Effector memory CD4-positive, alpha-beta T cell (primary cell): ENCODE measurements around the gene DCAF16.

Experiments used
- DNase-seq, 3 donors: peaks; one replicate each; pipeline ENCODE4 v3.0.0-alpha.2; 2020
- H3K27ac ChIP-seq: 2 replicates; pipeline ENCODE4 v1.7.0; 2013; ENCODE audit warnings: mild to moderate bottlenecking, low read length, moderate library complexity; ENCODE audit not compliant: insufficient read depth, poor library complexity, severe bottlenecking
- H3K27me3 ChIP-seq: replicated peaks from 2 replicates; pipeline ENCODE4 v1.7.0; 2013; ENCODE audit warnings: mild to moderate bottlenecking, low read length; ENCODE audit not compliant: insufficient read depth, control insufficient read depth, poor library complexity, severe bottlenecking
- H3K36me3 ChIP-seq: 2 replicates; pipeline ENCODE4 v1.7.0; 2013; ENCODE audit warnings: mild to moderate bottlenecking, low read length, moderate library complexity; ENCODE audit not compliant: control insufficient read depth, insufficient read depth
- H3K4me1 ChIP-seq: 2 replicates; pipeline ENCODE4 v1.7.0; 2013; ENCODE audit warnings: low read length, mild to moderate bottlenecking; ENCODE audit not compliant: control insufficient read depth, insufficient read depth, poor library complexity, severe bottlenecking
- H3K4me3 ChIP-seq: 2 replicates; pipeline ENCODE4 v1.7.0; 2013; ENCODE audit warnings: low read length, low read depth, mild to moderate bottlenecking; ENCODE audit not compliant: insufficient read depth, poor library complexity, severe bottlenecking
- H3K9me3 ChIP-seq: 2 replicates; pipeline ENCODE4 v1.7.0; 2013; ENCODE audit warnings: mild to moderate bottlenecking, low read length, moderate library complexity; ENCODE audit not compliant: control insufficient read depth

Gene DCAF16

GRCh38 chr4:17787315-17787714, 23.2 kb downstream of the DCAF16 start:
- DNase-seq, result no peak
- Histone ChIP-seq H3K27me3 (no peaks in the 10 kb centered on the region), H3K4me3 (no peak overlapping the region), H3K4me1 (no peaks in the 10 kb centered on the region), H3K27ac (no peak overlapping the region), H3K36me3 (no peaks in the 10 kb centered on the region), H3K9me3 (no peaks in the 10 kb centered on the region)

DNA sequence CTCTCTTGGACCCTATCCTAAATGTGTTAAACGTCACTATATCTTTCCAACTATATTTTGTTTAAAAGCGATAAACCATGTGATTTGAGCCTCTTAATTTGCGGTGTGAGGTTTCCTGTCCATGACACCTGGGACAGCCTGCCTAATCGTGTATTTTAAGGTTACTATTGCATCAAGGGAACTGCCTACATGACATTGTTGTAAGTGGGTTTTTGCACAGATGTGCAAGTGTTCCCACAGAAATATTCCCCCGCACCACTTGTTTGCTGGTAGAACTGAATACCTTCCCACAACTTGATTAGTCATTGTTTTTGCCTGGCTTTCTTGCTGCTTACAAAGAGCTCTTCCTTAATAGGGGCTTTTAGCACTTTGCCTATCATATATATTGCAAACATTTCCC, 24.0 kb downstream of the DCAF16 start:
- Histone ChIP-seq H3K27ac (no peak overlapping the region), H3K4me1 (peaks cover 3% of the 10 kb centered on the region), H3K4me3 (no peak overlapping the region), H3K9me3 (no peaks in the 10 kb centered on the region), H3K36me3 (no peaks in the 10 kb centered on the region), H3K27me3 (no peaks in the 10 kb centered on the region)
- DNase-seq, result no peak

DNA sequence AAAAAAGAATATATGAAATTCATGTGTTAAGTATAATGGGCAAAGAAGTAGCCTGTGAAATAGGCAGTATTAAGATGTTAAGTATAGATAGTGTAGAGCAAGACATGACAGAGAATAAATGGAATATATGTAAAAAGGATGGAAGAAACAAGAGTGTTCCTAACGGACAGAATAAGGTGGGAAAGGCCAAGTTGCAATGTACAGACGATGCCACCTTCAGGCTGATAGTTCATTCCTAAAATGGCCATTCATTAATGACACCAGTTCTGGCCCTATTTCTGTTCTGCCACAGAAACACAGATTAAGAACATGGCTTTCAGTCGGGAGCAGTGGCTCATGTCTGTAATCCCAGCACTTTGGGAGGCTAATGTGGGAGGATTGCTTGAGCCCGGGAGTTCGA, 24.7 kb downstream of the DCAF16 start:
- H3K27me3 ChIP-seq, result no peaks in the 10 kb centered on the region
- H3K4me3 ChIP-seq, result no peak overlapping the region
- no peak overlapping the region for H3K27ac ChIP-seq
- no peaks in the 10 kb centered on the region for H3K36me3 ChIP-seq
- H3K4me1 ChIP-seq, result peaks cover 8% of the 10 kb centered on the region
- DNase-seq, result no peak
- H3K9me3 ChIP-seq, result no peaks in the 10 kb centered on the region

- Histone ChIP-seq H3K27ac (no peak within 1 kb of the TSS), H3K9me3 (no peaks in the 10 kb centered on the region), H3K27me3 (no peaks in the 10 kb centered on the region), H3K36me3 (no peaks in the 10 kb centered on the region), H3K4me3 (no peak within 1 kb of the TSS), H3K4me1 (peaks cover 8% of the 10 kb centered on the region)
- DNase-seq, result no peak
Observed at GRCh38 chr4:17781300-17782287, 29.0 kb downstream of the DCAF16 start, which contains the start of gene FAM184B. TSS of gene FAM184B (minus strand) at chr4:17781621. CDS start at chr4:17781299, 322 bp downstream.

DNA sequence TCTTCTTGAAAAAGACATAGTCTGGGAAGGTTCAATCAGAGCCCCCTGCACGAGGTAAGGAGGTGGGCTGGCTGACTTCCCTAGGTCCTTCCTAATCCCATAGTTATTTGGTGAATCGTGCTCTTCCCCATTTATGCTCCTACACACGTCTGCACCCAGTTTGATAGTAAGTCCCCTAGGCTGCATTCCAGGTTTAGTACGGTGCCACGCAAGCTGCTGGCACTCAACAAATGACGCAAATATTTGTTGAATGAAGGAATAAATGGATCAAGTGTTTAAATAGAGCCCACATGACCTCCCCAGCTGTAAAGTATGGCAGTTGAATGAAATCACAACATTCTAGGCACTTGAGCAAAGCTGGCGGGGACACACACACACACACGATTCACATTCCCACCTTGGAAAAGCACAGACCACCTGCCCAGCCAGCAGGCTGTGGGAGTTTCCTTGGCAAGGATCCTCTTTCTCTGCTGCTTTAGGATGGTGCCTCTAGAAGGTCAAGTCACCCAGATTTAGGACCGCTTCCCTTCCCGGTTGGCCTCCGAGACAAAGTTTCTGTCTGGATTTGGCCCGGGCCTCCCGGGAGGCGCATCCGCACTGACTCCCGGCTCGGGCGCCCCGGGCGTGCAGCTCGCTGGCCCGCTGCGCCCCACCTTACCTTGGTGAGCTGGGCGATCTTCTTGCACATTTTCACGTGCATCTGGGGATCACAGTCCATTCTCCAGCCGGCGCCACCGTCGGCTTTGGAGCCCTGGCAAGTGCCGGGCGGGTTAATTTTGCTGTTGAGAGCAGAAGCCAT, 29.9 kb downstream of the DCAF16 start:
- H3K4me3 ChIP-seq, result no peak overlapping the region
- H3K27me3 ChIP-seq, result no peaks in the 10 kb centered on the region
- peaks cover 8% of the 10 kb centered on the region for H3K4me1 ChIP-seq
- no peak for DNase-seq
- no peaks in the 10 kb centered on the region for H3K9me3 ChIP-seq
- H3K36me3 ChIP-seq, result no peaks in the 10 kb centered on the region
- no peak overlapping the region for H3K27ac ChIP-seq

DNA sequence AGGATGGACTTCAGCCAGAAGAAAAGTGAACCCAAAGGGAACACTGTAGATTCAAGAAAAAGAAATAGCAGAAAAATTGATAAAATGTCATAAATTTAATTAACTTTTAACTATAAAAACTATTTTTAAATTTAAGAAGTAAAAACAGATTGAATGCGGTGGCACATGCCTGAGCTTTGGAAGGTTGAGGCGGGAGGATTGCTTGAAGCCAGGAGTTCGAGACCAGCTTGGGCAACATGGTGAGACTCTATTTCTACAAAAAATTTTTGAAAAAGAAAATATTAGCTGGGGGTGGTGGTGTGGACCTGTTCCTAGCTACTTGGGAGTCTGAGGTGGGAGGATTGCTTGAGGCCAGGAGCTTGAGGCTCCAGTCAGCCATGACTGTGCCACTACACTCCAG, 32.1 kb downstream of the DCAF16 start:
- Histone ChIP-seq H3K4me3 (no peak overlapping the region), H3K4me1 (peaks cover 8% of the 10 kb centered on the region), H3K36me3 (no peaks in the 10 kb centered on the region), H3K27me3 (no peaks in the 10 kb centered on the region), H3K9me3 (no peaks in the 10 kb centered on the region), H3K27ac (no peak overlapping the region)
- DNase-seq, result no peak

GRCh38 chr4:17773135-17773698, 37.3 kb downstream of the DCAF16 start:
- DNase-seq, result no peak

DNA sequence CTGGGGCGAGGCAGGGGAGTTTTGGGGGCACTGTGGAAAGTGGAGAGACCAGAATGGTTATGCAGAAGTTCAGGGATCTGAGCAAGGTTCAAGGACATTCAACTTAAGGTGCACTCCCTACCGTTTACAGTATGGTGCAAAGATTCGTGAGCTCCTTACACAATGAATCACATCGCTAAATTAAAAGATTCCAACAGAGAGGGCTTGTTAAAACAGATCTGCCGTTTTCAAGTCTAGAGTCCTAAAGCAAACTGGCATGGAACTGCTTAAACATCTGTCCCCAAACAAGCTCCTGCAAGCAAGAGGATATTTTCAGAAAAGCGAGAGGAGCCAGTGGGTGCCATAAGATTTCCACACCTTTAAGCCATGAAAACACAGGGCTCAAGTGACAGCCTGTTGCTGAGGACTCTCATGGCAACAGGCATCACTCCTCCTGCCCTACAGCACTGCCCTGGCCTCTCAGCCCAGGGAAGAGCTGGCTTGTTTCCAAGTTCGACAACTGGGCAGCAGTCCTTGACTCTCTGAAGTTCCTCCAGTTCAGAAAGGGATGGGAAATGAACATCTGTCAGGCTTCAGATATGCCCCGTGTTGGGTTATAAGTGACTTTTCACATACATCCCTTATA, 39.2 kb downstream of the DCAF16 start:
- no peak for DNase-seq

More at GRCh38 chr4:17773135-17773698, 37.3 kb downstream of the DCAF16 start:
- Histone ChIP-seq H3K9me3 (no peaks in the 10 kb centered on the region), H3K27me3 (no peaks in the 10 kb centered on the region), H3K27ac (no peak overlapping the region), H3K36me3 (no peaks in the 10 kb centered on the region), H3K4me3 (no peak overlapping the region), H3K4me1 (no peaks in the 10 kb centered on the region)

GRCh38 chr4:17770845-17771244, 39.7 kb downstream of the DCAF16 start:
- no peak overlapping the region for H3K27ac ChIP-seq
- no peaks in the 10 kb centered on the region for H3K36me3 ChIP-seq
- H3K27me3 ChIP-seq, result no peaks in the 10 kb centered on the region
- DNase-seq, result no peak
- no peak overlapping the region for H3K4me3 ChIP-seq
- no peaks in the 10 kb centered on the region for H3K9me3 ChIP-seq
- H3K4me1 ChIP-seq, result no peaks in the 10 kb centered on the region

More for the DNA sequence above, 39.2 kb downstream of the DCAF16 start:
- no peaks in the 10 kb centered on the region for H3K4me1 ChIP-seq
- H3K27me3 ChIP-seq, result no peaks in the 10 kb centered on the region
- no peak overlapping the region for H3K4me3 ChIP-seq
- H3K27ac ChIP-seq, result no peak overlapping the region
- no peaks in the 10 kb centered on the region for H3K36me3 ChIP-seq
- no peaks in the 10 kb centered on the region for H3K9me3 ChIP-seq
